ENCODE data around the gene GABRB2.
"Not testable (repeated sequence)": the region's sequence is repeated elsewhere in the genome, so short reads cannot be mapped to it uniquely, and the experiment has no call there.

Gene GABRB2

GRCh38 chr5:161269125-161269524, 277.4 kb downstream of the GABRB2 start:
- H3K4me1 ChIP-seq (ENCODE audit: control insufficient read depth, insufficient read depth, low read length): no peaks in the 10 kb centered on the region
- no peak overlapping the region for H3K4me2 ChIP-seq (ENCODE audit: low read length)
- peaks cover 3% of the 10 kb centered on the region for H3K9me3 ChIP-seq (replicated peaks; ENCODE audit: low read length)
- no peaks in the 10 kb centered on the region for H3K27me3 ChIP-seq (ENCODE audit: control insufficient read depth, insufficient read depth, low read length)
- H3K9ac ChIP-seq (ENCODE audit: low read depth, low read length): no peak overlapping the region
- no peaks in the 10 kb centered on the region for H3K36me3 ChIP-seq (ENCODE audit: insufficient read depth, low read length)
- no peak overlapping the region for H3K4me3 ChIP-seq (ENCODE audit: low read length)

GRCh38 chr5:161266954-161267353, 279.6 kb downstream of the GABRB2 start:
- no peak overlapping the region for H3K4me2 ChIP-seq (ENCODE audit: low read length)
- H3K4me3 ChIP-seq (ENCODE audit: low read length): no peak overlapping the region
- peaks cover 3% of the 10 kb centered on the region for H3K9me3 ChIP-seq (replicated peaks; ENCODE audit: low read length)
- no peaks in the 10 kb centered on the region for H3K27me3 ChIP-seq (ENCODE audit: control insufficient read depth, insufficient read depth, low read length)
- H3K4me1 ChIP-seq (ENCODE audit: control insufficient read depth, insufficient read depth, low read length): no peaks in the 10 kb centered on the region
- H3K36me3 ChIP-seq (ENCODE audit: insufficient read depth, low read length): no peaks in the 10 kb centered on the region
- no peak overlapping the region for H3K9ac ChIP-seq (ENCODE audit: low read depth, low read length)

- no peak overlapping the region for H3K9ac ChIP-seq (ENCODE audit: low read depth, low read length)
- no peaks in the 10 kb centered on the region for H3K27me3 ChIP-seq (ENCODE audit: control insufficient read depth, insufficient read depth, low read length)
- H3K4me2 ChIP-seq (ENCODE audit: low read length): no peak overlapping the region
- no peaks in the 10 kb centered on the region for H3K9me3 ChIP-seq (replicated peaks; ENCODE audit: low read length)
- no peaks in the 10 kb centered on the region for H3K36me3 ChIP-seq (ENCODE audit: insufficient read depth, low read length)
- no peaks in the 10 kb centered on the region for H3K4me1 ChIP-seq (ENCODE audit: control insufficient read depth, insufficient read depth, low read length)
- H3K4me3 ChIP-seq (ENCODE audit: low read length): no peak overlapping the region
Measured at GRCh38 chr5:161265006-161265405, 281.5 kb downstream of the GABRB2 start.

- Histone ChIP-seq H3K4me3 (ENCODE audit: low read length) (no peak overlapping the region), H3K36me3 (ENCODE audit: insufficient read depth, low read length) (no peaks in the 10 kb centered on the region), H3K9me3 (replicated peaks; ENCODE audit: low read length) (no peaks in the 10 kb centered on the region), H3K4me2 (ENCODE audit: low read length) (no peak overlapping the region), H3K9ac (ENCODE audit: low read depth, low read length) (no peak overlapping the region), H3K4me1 (ENCODE audit: control insufficient read depth, insufficient read depth, low read length) (no peaks in the 10 kb centered on the region), H3K27me3 (ENCODE audit: control insufficient read depth, insufficient read depth, low read length) (no peaks in the 10 kb centered on the region)
Measured at GRCh38 chr5:161263191-161263590, 283.3 kb downstream of the GABRB2 start.

GRCh38 chr5:161261668-161262323, 284.7 kb downstream of the GABRB2 start:
- Histone ChIP-seq H3K4me2 (ENCODE audit: low read length) (no peak overlapping the region), H3K4me3 (ENCODE audit: low read length) (no peak overlapping the region), H3K27me3 (ENCODE audit: control insufficient read depth, insufficient read depth, low read length) (no peaks in the 10 kb centered on the region), H3K36me3 (ENCODE audit: insufficient read depth, low read length) (no peaks in the 10 kb centered on the region), H3K4me1 (ENCODE audit: control insufficient read depth, insufficient read depth, low read length) (no peaks in the 10 kb centered on the region), H3K9ac (ENCODE audit: low read depth, low read length) (no peak overlapping the region), H3K9me3 (replicated peaks; ENCODE audit: low read length) (no peaks in the 10 kb centered on the region)

GRCh38 chr5:161258438-161258837, 288.1 kb downstream of the GABRB2 start:
- no peaks in the 10 kb centered on the region for H3K27me3 ChIP-seq (ENCODE audit: control insufficient read depth, insufficient read depth, low read length)
- no peak overlapping the region for H3K4me3 ChIP-seq (ENCODE audit: low read length)
- no peak overlapping the region for H3K9ac ChIP-seq (ENCODE audit: low read depth, low read length)
- no peaks in the 10 kb centered on the region for H3K9me3 ChIP-seq (replicated peaks; ENCODE audit: low read length)
- no peaks in the 10 kb centered on the region for H3K36me3 ChIP-seq (ENCODE audit: insufficient read depth, low read length)
- H3K4me1 ChIP-seq (ENCODE audit: control insufficient read depth, insufficient read depth, low read length): no peaks in the 10 kb centered on the region
- H3K4me2 ChIP-seq (ENCODE audit: low read length): no peak overlapping the region

- H3K4me1 ChIP-seq (ENCODE audit: control insufficient read depth, insufficient read depth, low read length): no peaks in the 10 kb centered on the region
- no peaks in the 10 kb centered on the region for H3K36me3 ChIP-seq (ENCODE audit: insufficient read depth, low read length)
- no peak overlapping the region for H3K4me2 ChIP-seq (ENCODE audit: low read length)
- no peak overlapping the region for H3K4me3 ChIP-seq (ENCODE audit: low read length)
- H3K27me3 ChIP-seq (ENCODE audit: control insufficient read depth, insufficient read depth, low read length): no peaks in the 10 kb centered on the region
- H3K9ac ChIP-seq (ENCODE audit: low read depth, low read length): no peak overlapping the region
- H3K9me3 ChIP-seq (replicated peaks; ENCODE audit: low read length): no peaks in the 10 kb centered on the region
Measured at GRCh38 chr5:161256957-161257356, 289.6 kb downstream of the GABRB2 start.

- H3K36me3 ChIP-seq (ENCODE audit: insufficient read depth, low read length); H3K4me3 ChIP-seq (ENCODE audit: low read length); H3K9ac ChIP-seq (ENCODE audit: low read depth, low read length); H3K9me3 ChIP-seq (replicated peaks; ENCODE audit: low read length); H3K4me2 ChIP-seq (ENCODE audit: low read length); H3K27me3 ChIP-seq (ENCODE audit: control insufficient read depth, insufficient read depth, low read length); H3K4me1 ChIP-seq (ENCODE audit: control insufficient read depth, insufficient read depth, low read length): not testable (repeated sequence)
Measured at GRCh38 chr5:161252955-161253354, 293.6 kb downstream of the GABRB2 start.

- Histone ChIP-seq H3K4me3 (ENCODE audit: low read length) (no peak overlapping the region), H3K4me1 (ENCODE audit: control insufficient read depth, insufficient read depth, low read length) (no peaks in the 10 kb centered on the region), H3K9me3 (replicated peaks; ENCODE audit: low read length) (no peaks in the 10 kb centered on the region), H3K4me2 (ENCODE audit: low read length) (no peak overlapping the region), H3K27me3 (ENCODE audit: control insufficient read depth, insufficient read depth, low read length) (no peaks in the 10 kb centered on the region), H3K36me3 (ENCODE audit: insufficient read depth, low read length) (no peaks in the 10 kb centered on the region), H3K9ac (ENCODE audit: low read depth, low read length) (no peak overlapping the region)
Measured at GRCh38 chr5:161246749-161247148, 299.8 kb downstream of the GABRB2 start.

- not testable (repeated sequence) for H3K4me3 ChIP-seq (ENCODE audit: low read length); H3K4me1 ChIP-seq (ENCODE audit: control insufficient read depth, insufficient read depth, low read length); H3K27me3 ChIP-seq (ENCODE audit: control insufficient read depth, insufficient read depth, low read length); H3K9ac ChIP-seq (ENCODE audit: low read depth, low read length); H3K9me3 ChIP-seq (replicated peaks; ENCODE audit: low read length); H3K36me3 ChIP-seq (ENCODE audit: insufficient read depth, low read length); H3K4me2 ChIP-seq (ENCODE audit: low read length)
Measured at GRCh38 chr5:161245846-161246245, 300.7 kb downstream of the GABRB2 start.
